A172 (cell line): ENCODE measurements around the gene CDK9. TPM values are rescaled to one million over a fixed set of nuclear protein-coding genes. Genes with fewer than 3 reads are reported as not detected.
"Not testable (repeated sequence)": the region's sequence is repeated elsewhere in the genome, so short reads cannot be mapped to it uniquely, and the experiment has no call there.

Source experiments
- DNase-seq: peaks from one replicate; pipeline ENCODE4 v3.0.0-alpha.2; 2015; ENCODE audit warnings: low spot score
- total RNA-seq: library from RNA; depleted of rRNA; stranded (reverse); fragments of >200 nt; shearing (Covaris generic); gene quantifications from 2 replicates; pipeline ENCODE4 v1.2.3, GENCODE V29; 2014

CDK9 gene
- total RNA-seq, 1 experiment from 2014 or later: 36.9 TPM

DNA sequence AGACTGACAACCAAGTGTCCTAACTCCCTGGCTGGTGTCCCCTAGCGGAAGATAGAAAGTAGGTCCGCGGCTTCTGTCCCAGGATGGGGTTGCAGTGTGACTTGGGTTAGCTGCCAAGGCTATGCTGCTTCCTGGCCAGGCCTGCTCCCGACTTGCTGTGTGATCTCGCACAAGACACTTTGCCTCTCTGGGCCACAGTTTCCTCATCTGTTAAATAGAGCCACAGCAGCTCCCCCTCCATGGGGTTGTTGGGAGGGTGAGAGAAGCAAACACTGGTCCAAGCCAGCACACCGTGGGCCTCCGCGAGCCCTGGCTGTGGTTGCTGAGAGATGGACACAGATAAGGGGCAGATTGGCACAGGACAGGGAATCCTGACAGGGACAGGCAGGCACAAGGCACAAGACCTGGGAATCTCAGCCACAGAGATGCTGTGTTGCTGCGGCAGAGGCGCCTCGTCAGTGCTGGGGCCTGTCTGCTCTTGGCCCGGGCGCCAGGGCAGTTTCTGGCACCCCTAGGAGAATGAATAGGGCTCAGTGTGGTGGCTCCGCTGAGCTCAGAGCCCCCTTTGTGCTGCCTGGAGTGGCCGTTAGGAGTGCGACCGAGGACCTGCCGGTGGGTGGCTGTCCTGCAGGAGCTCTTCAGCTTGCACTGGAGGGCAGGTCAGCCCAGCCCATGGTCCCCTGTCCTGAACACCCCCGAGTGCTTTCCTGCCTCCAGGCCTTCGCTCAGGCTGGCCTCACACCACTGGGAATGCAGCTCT is 5.5 kb upstream of the CDK9 start:
- no peak for DNase-seq

DNA sequence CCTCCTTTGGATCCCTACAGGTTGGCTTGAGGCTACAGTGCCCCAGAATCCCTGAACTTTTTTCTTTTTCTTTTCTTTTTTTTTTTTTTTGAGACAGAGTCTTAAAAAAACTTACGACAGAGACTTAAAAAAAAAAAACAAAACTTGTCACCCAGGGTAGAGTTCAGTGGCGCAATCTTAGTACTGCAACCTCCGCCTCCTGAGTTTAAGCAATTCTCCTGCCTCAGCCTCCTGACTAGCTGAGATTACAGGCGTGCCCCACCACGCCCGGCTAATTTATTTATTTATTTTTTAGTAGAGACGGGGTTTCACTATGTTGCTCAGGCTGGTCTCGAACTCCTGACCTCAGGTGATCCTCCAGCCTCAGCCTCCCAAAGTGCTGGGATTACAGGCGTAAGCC is 4.9 kb upstream of the CDK9 start:
- DNase-seq: not testable (repeated sequence)

- DNase-seq: no peak
Observed at GRCh38 chr9:127781806-127782205, 4.0 kb upstream of the CDK9 start.

- no peak for DNase-seq
Observed at GRCh38 chr9:127783111-127784008, 2.5 kb upstream of the CDK9 start.

DNA sequence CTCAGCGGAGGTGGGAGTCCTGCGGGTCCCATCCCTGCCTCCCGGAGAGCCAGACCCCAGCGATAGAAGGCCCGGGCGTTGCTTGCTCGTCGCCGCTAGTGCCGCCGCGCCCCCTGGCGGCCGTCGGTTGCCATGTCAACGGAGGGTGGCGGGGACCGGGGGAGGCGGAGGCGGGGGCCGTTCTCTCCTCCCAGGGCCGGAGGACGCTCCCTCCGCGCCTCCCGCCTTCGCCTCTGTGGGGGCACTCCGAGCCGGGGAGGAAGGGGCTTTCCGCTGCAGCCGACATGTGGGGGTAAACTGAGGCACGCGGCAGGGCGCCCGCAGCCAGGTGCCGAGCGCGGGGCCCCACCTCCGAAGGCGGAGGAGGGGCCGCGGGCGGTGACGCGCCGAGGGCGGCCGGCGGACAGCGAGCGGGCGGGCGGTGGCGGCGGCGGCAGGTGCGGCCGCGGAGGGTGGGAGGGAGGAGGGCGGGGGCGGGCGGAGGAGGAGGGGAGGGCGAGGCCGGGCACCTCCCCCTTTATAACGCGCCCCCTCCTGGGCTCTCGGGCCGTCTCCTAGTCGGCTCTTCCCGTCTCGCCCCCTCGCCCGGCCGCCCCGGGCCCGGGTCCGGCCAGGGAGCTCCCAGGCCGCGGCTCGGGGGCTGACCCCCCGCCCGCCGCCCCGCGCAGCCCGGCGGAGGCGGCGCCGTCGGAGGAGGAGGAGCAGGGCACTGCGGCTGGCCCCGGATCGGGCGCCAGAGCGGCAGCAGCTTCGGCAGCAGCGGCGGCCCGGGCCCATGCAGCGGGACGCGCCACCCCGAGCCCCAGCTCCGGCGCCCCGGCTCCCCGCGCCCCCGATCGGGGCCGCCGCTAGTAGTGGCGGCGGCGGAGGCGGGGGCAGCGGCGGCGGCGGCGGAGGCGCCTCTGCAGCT is 556 bp upstream of the CDK9 start:
- peak; percentile 71 for DNase-seq

GRCh38 chr9:127786773-127787104 is 905 bp downstream of the CDK9 start:
- no peak for DNase-seq

DNA sequence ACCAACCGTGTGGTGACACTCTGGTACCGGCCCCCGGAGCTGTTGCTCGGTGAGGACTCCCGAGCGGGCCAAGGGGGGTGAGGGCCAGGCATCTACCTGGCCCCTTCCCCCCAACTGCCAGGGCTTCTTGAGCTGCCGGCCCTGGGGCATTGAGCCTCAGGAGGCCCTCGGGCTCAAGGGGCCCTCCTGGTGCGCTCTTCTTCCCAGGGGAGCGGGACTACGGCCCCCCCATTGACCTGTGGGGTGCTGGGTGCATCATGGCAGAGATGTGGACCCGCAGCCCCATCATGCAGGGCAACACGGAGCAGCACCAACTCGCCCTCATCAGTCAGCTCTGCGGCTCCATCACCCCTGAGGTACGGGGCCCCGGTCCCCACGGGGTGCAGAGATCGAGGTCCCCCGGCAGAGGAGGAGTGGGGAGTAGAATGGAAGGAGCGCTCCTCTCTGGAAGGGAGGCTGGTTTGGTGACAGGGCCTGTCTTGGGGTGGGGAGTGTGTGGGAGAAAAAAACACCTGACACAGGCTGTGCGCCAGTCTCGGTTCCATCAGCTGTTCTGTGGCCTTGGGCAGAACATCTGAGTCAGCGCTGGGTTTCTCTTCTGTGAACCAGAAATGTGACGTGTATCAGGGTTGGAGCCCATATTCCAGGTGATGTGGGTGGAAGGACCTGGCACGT is 2.6 kb downstream of the CDK9 start:
- no peak for DNase-seq

GRCh38 chr9:127789179-127789578 is 3.3 kb downstream of the CDK9 start:
- DNase-seq: no peak

- DNase-seq: no peak
Observed at GRCh38 chr9:127790094-127790855, 4.4 kb downstream of the CDK9 start.

DNA sequence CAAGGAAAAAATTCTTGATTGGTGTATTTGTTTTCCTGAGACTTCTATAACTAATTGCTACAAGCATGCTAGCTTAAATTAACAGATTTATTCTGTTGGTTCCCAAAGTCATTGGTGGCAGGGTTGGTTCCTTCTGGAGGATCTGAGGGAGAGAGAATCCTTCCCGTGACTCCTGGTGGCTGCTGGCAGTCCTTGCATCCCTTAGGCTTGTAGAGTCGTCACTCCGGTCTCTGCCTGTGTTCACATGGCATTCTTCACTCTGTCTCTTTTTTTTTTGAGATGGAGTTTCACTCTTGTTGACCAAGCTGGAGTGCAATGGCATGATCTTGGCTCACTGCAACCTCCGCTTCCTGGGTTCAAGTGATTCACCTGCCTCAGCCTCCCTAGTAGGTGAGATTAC is 5.3 kb downstream of the CDK9 start:
- DNase-seq: no peak

- DNase-seq: no peak
Observed at GRCh38 chr9:127792417-127793031, 6.7 kb downstream of the CDK9 start.

DNA sequence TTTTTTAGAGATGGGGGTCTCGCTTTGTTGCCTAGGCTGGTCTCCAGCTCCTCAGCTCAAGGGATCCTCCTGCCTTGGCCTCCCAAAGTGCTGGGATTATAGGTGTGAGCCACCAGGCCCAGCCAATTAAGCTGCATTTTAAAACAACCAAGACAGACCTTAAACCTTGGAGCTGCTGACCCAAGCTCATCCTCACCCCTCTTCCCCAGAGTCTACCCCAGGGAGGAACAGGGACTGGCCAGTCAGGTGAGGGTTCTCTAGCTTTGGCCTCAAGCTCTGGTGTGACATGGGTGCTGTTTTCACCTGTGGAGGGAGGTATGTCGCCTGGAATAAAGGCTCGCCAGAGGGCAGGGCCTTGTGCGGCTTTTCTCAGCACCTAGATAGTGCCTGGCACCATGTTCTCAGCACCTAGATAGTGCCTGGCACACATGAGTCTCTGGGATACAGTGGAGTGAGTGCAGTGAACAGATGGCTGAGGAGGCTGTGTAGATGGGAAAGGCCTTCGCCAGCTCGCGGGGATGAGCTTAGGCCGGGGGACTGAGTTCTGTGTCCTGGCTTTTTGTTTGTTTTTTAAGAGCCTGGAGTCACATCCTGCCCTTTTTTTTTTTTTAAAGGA is 7.4 kb downstream of the CDK9 start:
- no peak for DNase-seq

DNA sequence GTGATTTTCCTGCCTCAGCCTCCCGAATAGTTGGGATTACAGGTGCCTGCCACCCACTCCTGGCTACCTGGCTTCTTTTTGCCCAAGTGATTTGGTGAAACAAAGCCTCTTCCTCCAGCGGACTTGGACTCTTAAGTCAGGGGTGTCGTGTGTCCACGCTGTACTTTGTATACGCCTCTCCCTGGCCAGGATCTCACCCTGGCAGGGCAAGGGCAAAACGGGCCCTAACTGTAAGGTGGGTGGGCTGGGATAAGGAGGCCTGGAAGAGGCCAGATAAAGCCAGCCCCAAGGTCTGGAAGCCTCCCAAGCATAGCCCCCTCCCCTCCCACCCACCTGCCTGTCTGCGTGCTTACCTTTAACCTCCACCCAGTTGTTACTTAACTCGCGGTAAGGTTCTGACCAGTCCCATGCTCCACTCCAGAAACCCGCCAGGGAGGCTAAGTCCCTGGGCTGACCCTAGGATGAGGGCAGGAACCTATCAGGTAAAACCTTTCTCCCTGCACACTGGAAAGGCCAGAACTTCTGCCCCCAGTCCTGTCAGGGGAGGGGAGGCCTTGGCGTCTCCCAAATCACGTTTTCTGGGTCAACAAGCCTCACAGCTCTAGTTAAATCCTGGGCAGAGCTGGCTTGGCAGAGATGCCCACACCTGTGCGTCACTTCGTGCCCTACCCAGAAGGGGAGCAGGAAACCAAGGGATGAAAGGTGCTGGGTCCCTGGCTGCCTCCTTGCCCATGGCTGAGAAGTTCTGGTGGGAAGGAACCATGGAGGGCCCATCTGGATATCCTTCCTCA is 8.4 kb downstream of the CDK9 start:
- DNase-seq: no peak

DNA sequence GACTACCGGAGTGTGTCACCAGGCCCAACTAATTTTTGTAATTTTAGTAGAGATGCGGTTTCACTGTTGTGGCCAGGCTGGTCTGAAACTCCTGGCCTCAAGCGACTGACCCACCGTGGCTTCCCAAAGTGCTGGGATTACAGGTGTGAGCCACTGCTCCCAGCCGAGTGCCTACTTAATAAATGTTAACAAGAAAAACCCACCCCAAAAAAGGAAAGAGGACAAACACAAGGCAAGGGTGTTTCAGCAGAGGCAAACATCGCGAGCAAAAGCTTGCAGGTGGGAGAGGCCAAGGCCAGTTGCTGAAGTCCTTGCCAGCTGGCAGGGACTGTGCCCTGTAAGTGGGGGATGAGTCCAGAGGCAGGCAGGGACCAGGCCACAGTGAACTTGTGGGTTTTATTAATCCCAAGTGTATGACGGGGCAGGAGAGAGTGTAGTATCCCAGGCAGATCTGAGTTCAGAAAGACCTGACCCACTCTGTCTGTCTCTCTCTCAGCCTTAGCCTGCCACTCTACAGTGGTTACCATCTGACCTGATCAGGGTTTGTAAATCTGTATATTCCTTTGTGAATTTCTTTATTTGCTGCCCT is 10.5 kb downstream of the CDK9 start:
- peak; percentile 60 for DNase-seq

- DNase-seq: peak; percentile 51
Observed at GRCh38 chr9:127796852-127797370, 11.1 kb downstream of the CDK9 start.

DNA sequence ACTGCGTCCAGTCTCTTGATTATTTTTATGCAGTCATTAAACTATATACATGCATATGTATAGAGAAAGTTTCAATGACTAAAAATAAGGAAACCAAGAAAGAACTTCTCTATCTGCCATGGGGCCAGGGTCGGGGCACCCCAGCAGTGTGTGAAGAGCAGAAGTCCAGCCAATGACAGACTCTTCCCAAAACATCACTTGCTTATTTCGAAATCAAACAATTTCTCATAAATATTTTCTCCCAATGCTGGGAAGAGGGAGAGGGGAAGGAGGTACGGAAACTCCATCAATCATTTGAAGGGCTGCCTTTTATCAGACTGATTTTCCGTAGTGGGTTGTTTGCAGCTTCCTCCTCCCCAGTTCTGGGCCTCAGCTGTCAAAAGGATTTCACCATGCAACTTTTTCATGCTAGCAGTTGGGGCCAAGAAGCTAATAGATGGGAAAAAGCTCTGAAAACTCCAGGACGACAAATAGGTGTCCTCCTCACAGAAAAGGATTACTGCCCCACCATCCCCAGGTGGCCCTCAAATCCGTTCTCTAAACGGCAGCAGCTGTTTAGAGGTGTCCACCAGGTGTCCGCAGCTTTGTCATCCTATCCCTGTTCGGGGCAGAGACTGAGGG is 16.2 kb downstream of the CDK9 start:
- DNase-seq: no peak

- peak; percentile 89 for DNase-seq
Observed at GRCh38 chr9:127802576-127803443, 17.0 kb downstream of the CDK9 start, which contains the start of gene FPGS. Gene FPGS, plus strand, starts transcription at chr9:127802882. Its CDS starts 43 bp downstream, at chr9:127802925.
